GM19240 (cell line): Measurements from ENCODE around the gene TTYH2.
"Not testable (repeated sequence)": the region's sequence is repeated elsewhere in the genome, so short reads cannot be mapped to it uniquely, and the experiment has no call there.

Experiments
- DNase-seq: peaks from one replicate; pipeline ENCODE4 v3.0.0; 2011; ENCODE audit warnings: low spot score; ENCODE audit not compliant: insufficient read length

The TTYH2 gene

DNA sequence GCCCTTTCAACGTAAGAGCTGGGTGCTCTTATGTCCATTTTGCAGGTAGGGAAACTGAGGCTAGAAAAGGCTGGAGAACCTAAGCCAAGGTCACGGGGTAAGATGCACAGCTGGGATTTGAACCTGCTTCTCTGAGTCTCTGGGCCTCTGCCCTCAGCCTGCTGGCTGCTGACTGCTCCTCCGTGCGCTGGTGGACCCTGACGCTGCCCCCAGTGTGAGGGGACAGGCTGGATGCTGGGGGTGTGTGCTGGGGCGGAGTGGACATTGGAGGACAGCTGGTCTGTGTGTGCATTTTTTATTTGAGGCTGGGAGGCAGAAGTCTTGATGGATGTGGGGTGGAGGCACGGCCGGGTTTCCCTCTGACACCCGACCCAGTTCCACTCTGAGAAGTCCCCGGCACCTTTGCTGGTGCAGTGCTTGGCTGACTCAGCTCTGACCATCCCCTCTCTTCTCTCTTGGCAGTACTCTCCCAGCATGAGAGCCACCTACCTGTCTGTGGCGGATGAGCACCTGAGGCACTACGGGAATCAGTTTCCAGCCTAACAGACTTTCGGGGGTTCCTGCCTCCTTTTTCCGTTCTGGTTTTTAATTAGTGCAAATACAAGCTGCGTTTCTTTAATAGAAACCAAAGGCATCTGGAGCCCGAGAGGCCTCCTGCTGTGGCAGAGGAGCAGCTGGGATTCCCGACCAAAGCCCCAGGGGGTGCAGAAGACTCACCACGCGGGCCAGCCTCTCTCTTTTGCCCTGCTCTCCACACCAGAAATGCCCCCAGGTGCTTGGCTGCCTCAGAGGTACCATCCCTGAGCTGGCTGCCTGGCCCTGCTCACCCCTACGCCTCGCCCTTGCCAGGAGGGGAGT lies 46.5 kb downstream of the TTYH2 start:
- no peak for DNase-seq

DNA sequence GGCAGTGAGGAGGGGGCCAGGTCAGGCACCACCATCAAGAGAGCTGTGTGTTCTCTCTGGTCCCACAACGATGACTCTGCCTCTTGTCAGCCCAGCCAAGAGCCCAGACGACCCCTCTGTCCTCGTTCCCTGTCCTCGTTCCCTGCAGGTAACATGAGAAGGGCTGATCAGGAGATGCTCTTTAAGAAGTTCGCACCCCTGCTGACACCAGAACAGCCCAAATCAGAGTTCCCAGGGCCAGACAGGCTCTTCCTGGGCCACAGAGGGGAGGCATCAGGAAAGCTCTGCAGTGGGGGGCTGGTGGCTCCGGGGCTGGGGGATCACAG lies 47.1 kb downstream of the TTYH2 start:
- DNase-seq: no peak

DNA sequence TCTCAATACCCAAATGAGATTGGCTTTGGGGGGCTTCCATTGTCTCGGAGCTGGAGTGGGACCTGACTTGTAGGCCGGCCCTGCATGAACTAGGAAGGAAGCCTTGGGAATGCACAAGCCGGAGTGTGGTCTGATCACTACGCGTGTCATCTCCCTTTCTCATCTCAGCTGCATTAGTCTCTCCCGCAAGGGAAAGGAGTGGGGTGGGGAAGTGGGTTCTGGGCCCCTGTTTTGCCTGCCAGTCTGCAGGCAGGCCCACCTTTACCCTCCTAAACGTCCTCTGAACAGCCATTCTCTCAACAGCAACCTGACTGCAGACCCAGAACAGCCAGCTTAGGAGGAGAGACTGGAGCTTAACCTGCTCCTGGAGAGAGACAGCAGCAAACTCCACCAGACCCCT lies 49.2 kb downstream of the TTYH2 start:
- no peak for DNase-seq

DNA sequence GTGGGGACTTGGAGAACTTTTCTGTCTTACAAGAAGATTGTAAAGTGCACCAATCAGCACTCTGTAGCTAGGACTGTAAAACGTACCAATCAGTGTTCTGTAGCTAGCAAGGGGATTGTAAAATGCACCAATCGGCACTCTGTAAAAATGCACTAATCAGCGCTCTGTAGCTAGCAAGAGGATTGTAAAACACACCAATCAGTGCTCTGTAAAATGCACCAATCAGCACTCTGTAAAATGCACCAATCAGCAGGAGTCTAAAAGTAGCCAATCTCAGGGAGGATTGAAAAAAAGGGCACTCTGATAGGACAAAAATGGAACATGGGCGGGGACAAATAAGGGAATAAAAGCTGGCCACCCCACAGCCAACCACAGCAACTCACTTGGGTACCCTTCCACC lies 53.7 kb downstream of the TTYH2 start:
- DNase-seq: not testable (repeated sequence)

DNA sequence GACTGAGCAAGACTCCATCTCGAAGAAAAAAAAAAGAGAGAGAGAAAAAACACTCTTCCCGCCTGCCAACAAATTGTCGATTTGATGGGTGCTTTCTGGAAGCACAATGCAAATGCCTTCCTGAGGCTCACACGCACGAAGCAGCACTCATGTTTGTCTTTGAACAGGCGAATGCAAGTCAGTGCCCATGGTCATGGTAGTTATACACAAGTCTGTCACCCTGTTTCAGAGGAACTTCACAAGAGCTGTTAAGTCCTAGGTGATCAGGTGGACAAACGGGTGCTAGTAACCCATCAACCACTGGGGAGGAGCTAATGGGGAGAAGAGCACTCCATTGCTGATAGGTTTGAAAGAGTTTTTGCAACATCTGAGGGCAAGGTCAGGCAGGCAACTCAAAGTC lies 54.2 kb downstream of the TTYH2 start:
- no peak for DNase-seq

DNA sequence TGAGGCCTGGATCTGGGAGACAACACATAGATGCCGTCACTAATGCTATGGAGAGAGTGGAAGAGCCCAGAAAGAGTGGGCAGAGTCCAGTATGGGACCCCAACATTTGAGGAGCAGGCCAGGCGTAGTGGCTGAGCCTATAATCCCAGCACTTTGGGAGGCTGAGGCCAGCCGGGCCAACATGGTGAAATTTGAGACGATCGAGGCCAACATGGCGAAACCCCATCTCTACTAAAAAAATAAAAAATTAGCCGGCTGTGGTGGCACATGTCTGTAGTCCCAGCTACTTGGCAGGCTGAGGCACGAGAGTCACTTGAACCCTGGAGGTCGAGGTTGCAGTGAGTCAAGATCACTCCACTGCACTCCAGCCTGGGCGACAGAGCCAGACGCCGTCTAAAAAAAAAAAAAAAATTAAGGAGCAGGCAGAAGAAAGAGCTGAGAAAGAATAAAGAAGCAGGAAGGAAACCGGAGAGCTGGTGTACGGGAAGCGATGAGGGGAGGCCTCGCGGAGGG lies 54.7 kb downstream of the TTYH2 start:
- DNase-seq: no peak

DNA sequence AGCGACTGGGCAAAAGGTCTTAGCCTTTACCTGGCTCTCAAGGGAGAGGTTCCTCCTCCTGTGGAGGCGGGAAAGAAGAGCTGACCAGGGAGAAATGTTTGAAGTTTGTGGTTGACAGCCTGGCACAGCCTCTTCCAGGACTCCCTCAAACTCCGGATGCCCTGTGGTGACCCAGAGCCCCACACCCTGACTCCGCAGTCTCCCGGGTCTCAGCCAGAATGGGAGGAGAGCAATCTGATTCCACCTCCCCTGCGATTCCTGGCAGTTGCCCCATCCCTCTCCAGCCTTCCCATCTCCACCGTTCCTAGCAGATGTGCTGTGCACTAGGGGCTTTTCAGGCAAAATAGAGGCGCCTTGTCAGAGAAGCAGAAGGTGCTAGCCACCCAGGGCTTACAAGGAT lies 55.2 kb downstream of the TTYH2 start:
- DNase-seq: no peak

DNA sequence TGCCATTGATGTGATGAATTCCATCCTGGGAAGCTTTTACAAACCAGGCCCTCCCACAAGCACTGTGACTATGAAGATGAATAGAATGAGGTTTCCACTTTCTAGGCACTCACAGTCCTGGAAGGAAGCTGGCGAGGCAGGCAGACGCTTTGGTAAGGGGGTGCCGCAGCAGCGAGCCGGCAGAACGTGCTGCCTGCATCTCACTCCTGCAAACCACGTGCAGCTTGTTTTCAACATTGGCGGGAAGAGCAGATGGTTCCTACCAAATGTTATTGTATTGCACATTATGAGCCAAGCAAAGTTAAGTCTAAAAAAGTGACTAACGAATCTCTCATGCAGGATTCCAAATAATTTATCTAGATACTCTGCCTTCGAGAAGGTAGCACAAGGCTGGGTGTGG lies 57.0 kb downstream of the TTYH2 start:
- DNase-seq: no peak

DNA sequence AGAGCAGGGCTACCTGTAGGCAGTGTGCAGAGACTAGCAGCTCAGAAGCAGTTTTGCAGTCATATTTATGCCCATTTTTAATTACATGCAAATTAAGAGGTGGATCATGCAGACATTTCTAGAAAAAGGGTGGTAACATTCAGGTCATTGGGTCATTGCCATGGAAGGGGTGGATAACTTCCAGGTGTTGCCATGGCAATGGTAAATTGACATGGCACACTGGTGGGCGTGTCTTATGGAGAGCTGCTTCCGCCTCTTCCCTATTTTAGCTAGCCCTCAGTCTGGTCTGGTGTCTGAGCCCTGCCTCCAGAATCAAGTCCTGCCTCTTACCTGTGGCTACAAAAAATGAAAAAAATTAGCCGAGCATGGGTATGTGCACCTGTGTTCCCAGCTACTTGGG lies 57.9 kb downstream of the TTYH2 start:
- no peak for DNase-seq

DNA sequence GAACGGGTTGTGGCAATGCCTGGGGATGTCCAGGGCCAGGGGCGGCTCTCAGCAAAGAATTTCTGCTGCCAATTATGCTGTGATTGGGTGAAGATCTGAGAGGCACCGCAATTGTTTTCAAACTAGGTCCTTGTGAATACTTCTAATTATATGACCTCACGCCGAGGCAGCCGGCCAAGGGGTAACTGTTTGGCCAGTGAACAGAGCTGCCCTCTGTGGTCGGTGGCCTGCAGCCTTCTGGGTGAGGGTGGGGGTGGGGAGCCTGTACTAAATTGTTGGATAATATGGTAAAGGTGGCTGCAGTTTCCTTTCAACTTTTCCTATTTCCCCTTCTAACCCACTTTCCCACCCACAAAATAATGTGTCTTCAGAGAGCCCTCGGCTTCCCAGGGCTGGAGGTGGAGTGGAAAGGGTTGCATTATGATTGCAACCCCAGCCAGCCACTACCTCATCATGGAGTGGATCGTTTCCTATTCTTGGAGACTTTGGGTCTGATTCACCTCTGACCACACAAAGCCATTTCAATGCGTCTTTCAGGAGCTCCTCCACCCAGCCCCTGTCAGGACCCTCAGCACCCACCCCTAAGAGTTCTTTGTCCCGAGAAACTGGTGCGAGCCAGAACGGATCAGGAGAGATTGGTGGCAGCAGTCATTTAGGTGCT lies 58.7 kb downstream of the TTYH2 start:
- no peak for DNase-seq

DNA sequence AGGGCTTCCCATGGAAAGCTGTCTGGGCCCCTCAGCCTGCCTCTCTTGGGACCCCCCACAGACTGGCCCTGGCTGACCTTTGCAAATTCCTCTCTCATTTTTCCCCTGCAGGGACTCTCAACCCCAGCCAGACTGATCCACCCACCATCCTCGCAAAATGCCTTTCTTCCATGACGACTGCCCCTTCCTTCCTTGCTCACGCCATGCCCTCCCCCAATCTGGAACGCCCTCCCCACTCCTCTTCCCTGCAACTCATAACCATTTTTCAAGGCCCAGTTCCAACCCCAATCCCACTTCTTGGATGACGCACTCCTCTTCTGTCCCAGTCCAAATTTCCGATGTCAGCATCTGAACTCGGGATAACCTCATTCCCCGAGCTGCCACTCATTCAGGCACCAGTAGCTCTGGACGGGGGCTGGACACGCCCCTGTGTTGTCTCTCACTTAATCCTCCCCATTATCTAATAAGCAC lies 59.4 kb downstream of the TTYH2 start:
- no peak for DNase-seq

DNA sequence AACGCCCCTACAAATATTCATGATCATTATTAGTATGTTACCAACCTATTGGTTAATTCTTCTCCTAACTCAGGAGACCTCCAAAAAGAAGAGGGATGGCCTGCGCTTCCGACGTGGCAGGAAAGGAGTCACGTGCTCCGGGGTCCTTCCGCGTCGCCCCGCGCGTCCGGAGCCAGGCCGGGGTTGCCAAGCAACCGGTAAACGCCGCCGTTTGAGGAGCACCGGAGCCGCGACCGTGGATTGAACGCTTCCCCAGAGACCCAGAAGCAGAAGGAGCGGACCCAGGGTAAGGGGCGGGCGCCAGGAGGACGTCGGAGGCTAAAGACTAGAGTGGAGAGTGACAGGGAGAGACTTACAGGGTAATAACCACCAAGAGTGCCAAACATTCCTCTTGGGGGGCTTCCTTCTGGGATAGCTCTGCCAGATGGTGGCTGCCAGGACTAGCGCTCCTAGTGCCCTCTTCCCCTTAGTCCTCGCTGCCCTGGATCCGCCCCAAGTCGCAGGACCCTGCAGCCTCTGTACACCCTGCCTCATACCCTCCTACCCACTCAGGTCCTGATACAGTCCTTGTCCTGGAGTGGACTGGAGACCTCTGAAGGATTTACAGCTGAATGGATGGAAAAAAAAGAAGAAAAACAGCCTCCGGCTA lies 60.8 kb downstream of the TTYH2 start, which contains the start of gene DNAI2:
Gene DNAI2, plus strand, starts transcription at position 175 of the 649 bp plus-strand sequence. CDS start 7,584 bp downstream, outside the sequence.
- no peak for DNase-seq

DNA sequence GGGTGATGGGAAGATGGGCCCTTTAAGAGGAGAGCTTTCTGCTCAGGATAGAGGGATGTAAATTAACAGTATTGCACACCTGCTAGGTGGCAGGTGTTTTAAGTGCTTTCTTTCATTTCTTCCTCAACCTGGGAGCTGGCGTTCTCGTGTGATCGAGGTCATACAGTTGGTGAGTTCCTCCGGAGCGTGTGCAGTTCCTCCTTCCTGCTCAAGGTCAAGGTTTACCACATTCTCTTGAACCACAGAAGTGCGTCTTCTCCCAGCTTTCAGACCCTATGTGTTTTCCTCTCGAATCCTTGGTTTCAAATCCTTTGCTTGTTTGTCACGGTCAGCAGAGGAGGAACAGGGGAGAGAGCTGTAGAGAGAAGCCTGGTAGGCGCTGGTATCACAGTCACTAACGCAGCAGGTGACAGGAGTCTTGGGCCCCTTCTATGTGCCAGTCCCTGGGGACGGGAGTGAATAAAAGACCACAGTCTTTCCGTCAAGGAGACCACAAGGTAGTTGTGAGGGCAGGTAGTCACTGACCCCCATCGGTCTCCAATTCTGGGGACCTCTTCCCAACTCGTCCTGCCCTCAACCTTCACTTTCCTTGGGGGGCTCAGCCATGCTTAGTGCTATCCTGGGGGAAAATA lies 61.5 kb downstream of the TTYH2 start:
- DNase-seq: no peak

DNA sequence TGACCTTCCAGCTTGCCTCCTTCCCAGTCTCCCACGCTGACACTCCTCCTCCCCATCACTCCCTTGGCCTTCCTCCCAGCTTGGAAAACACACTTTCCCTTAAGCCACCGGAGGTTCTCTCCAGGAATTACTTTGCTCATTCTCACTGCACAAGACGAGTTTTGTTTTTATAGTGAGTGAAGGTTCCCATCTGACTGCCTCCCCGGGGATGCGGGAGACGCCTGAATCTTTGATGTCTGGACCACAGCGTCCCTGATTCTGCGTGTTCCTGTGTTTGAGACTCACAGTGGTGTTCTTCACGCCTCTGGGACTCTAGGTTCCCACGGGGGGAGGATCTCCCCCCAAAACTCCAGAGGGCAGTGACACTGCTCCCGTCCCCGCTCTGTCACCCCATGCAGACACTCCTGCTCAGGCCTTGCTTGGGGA lies 62.7 kb downstream of the TTYH2 start:
- no peak for DNase-seq

DNA sequence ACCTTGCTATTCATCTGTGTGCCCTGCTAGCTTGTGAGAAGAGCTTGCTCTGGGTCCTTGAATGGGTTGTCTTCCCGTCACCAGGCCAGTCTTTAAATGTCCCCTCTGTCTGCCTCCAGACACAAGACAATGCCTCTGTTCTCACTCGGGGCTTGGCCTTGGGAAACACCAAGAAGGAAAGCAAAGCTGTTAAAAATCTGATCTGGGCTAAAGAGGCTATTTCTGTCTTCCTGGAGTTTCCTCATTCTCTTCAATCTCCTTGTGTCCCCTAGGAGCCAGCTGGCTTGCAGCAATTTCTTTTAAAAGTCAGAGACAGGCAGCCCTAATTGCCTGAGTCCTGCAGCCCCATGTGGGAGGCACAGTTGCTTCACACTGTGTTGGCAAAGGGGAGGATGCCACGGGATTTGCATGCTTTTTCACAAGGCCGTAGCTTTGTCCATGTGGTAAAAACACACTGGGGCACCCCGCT lies 63.2 kb downstream of the TTYH2 start:
- no peak for DNase-seq

DNA sequence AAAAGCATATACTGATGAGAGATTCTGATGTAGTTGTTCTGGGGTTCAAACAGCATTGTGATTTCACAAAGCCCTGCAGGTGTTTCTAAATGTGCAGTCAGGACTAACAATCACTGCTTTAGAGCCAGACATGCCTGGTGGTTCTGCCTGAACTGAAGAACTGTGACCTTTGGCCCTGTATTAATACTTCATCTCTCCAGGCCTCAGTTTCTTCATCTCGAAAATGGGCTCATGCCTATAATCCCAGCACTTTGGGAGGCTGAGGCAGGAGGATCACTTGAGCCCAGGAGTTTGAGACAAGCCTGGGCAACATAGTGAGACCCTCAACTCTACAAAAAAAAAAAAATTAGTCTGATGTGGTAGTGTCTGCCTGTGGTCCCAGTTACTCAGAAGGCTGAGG lies 64.6 kb downstream of the TTYH2 start:
- DNase-seq: no peak

DNA sequence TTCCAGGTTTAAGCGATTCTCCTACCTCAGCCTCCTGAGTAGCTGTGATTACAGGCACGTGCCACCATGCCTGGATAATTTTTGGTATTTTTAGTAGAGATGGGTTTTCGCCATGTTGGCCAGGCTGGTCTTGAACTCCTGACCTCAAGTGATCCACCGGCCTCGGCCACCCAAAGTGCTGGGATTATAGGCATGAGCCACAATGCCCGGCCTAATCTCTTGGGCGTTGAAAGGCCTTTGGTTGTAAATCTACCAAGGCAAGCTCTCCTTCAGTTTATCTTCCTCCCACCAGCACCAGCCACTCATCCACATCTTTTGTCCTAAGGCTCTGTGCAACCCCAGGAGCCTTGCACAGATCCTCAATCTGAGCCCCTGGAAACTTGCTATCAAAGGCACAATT lies 66.2 kb downstream of the TTYH2 start:
- not testable (repeated sequence) for DNase-seq

DNA sequence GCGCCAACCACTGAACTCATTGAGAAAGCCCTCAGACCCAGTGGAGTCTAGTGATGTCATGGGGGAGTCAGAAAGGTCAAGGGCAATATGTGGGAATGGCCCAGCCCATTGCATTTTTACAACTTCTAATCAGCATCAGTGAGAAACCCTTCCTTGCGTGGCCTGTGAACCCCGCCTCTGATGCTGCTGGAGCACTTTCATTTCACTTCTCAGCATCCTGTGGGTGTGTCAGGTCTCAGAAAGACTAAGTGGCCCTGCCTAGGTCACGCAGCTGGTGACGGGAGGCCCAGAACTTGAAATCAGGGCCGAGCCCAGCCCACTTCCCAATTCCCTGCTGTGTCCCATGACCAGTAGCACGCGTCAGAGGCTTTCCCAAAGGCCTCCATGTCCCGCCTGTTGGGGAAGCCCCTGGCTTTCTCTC lies 66.7 kb downstream of the TTYH2 start:
- no peak for DNase-seq

DNA sequence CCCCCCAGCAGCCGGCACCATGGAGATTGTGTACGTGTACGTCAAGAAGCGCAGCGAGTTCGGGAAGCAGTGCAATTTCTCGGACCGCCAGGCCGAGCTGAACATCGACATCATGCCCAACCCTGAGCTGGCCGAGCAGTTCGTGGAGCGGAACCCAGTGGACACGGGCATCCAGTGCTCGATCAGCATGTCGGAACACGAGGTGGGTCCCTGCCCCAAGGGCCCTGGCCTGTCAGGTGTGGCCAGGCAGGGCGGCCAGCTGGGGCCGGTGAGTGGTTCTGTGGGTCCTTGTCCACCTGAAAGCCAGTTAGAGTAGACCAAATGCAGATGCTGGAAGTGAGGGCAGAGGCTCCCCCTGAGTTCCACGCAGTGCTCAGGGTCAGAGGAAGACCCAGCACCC lies 68.4 kb downstream of the TTYH2 start:
- no peak for DNase-seq

DNA sequence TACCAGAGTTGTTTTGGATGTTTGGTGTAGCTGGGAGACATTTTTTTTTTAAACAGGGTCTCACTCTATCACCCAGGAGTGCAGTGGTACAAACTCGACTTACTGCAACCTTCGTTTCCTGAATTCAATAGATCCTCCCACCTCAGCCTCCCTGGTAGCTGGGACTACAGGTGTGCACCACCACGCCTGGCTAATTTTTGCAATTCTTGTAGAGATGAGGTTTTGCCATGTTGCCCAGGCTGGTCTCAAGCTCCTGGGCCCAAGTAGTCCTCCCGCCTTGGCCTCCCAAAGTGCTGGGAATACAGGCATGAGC lies 68.9 kb downstream of the TTYH2 start:
- not testable (repeated sequence) for DNase-seq

DNA sequence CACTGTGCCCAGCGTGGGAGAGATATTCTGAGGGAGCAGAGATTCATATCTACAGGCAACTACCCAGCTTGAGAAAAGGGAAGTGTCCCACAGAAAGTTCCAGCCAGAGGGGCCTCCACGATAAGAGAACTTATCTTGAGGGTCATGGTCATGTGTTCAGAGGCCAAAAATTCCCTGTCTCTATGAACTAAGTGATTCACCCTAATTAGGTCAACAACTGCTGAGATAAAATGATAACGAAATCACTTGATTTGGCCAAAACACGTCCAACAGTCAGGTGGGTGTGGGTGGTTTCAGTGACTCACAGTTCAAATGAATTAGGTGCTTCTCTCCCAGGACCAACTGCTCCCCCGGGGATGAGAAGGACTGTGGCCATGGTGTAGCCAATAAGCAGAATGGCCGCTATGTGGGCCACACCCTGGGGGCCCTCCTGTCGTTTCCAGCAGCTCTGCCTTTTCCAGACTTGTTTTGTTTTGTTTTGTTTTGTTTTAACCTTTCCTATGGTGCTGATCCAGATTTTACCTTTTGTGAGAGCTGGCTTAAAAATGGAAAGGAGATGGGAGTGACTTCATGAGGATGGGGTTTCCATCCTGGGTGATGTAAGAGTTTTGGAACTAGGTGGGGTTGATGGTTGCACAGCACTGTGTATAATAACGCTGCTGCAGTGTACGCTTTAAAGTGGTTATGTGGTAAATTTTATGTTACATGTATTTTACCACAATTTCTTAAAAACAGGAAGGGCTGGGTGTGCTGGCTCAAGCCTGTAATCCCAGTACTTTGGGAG lies 69.4 kb downstream of the TTYH2 start:
- no peak for DNase-seq
